ENCODE measurements around the gene FTO.

The FTO gene

DNA sequence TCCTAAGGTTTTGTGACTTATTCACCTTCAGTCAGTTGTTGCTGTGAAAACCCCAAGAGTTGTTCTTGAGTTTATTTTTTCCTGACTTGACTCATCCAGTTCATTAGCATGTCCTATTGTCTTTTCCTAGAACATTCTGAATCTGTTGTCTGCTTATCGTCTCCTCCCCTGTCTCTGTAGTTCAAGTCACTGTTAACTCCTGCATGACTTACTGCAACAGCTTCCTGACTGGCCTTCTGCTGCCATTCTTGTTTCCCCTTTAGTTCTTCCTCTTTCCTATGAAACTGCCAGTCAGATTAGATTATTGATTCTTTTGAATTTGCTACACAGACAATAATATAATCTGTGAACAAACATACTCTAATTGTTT, 161.5 kb downstream of the FTO start:
- Histone ChIP-seq H3K27ac (replicated peaks; ENCODE audit: low read length) (no peak overlapping the region), H3K9me3 (replicated peaks in 1 of 2; ENCODE audit: control insufficient read depth in 2 of 2, insufficient read depth in 1 of 2, low read depth in 1 of 2, low read length in 2 of 2) (peaks cover 2 to 13% of the 10 kb centered on the region in 2 donors), H3K36me3 (replicated peaks in 1 of 2; ENCODE audit: control insufficient read depth in 2 of 2, insufficient read depth in 2 of 2, low read length in 2 of 2) (no peaks in the 10 kb centered on the region), H3K23ac (ENCODE audit: low read depth, low read length, poor library complexity) (no peak overlapping the region), H3K4ac (ENCODE audit: low read length) (no peak overlapping the region), H3K9ac (ENCODE audit: low read depth, low read length, poor library complexity) (no peak overlapping the region), H3K27me3 (ENCODE audit: control insufficient read depth in 3 of 3, insufficient read depth in 3 of 3, low read depth in 1 of 3, low read length in 3 of 3) (no peaks in the 10 kb centered on the region), H3K79me1 (ENCODE audit: low read depth, low read length) (no peaks in the 10 kb centered on the region), H4K91ac (ENCODE audit: low read depth, low read length, poor library complexity) (no peak overlapping the region), H2AK5ac (ENCODE audit: low read depth, low read length) (no peak overlapping the region), H3K18ac (ENCODE audit: low read length) (no peak overlapping the region), H2BK5ac (ENCODE audit: low read length) (no peak overlapping the region), H3K4me3 (ENCODE audit: low read length in 2 of 2) (no peak overlapping the region), H2BK12ac (ENCODE audit: low read length) (no peak overlapping the region), H2BK15ac (ENCODE audit: low read length) (no peak overlapping the region), H2AFZ (ENCODE audit: low read length) (no peak overlapping the region), H4K8ac (ENCODE audit: low read depth, low read length) (no peak overlapping the region), H2BK120ac (ENCODE audit: low read depth, low read length) (no peak overlapping the region), H3K4me1 (ENCODE audit: control insufficient read depth in 2 of 2, insufficient read depth in 1 of 2, low read depth in 1 of 2, low read length in 2 of 2) (peaks cover 5% of the 10 kb centered on the region in 2 donors), H3K14ac (ENCODE audit: low read length) (no peak overlapping the region), H3K4me2 (ENCODE audit: insufficient read depth, low read length, poor library complexity, severe bottlenecking) (no peak overlapping the region)
- DNase-seq (ENCODE audit: low spot score) = no peak
- WGBS, 2 donors (ENCODE audit: extremely low coverage in 2 of 2, insufficient read length in 2 of 2, insufficient replicate concordance in 1 of 2) = no CpG with 5 or more reads among the region's 1 CpG

DNA sequence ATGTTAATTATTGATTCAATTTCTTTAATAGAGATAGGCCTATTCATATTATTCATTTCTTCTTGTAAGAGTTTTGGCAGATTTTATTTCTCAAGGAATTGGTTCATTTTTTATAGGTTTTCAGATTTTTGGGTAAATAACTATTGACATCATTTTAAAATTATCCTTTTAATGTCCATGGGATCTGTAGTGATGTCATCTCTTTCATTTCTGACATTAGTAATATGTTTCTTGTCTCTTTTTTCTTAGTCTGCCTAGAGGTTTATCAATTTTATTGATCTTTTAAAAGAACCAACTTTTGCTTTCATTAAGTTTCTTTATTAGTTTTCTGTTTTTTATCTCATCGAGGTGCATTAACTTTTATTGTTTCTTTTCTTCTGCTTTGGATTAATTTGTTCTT, 162.6 kb downstream of the FTO start:
- Histone ChIP-seq H3K79me1 (ENCODE audit: low read depth, low read length) (no peaks in the 10 kb centered on the region), H2BK15ac (ENCODE audit: low read length) (no peak overlapping the region), H4K8ac (ENCODE audit: low read depth, low read length) (no peak overlapping the region), H3K4me2 (ENCODE audit: insufficient read depth, low read length, poor library complexity, severe bottlenecking) (no peak overlapping the region), H3K4me1 (ENCODE audit: control insufficient read depth in 2 of 2, insufficient read depth in 1 of 2, low read depth in 1 of 2, low read length in 2 of 2) (peaks cover 5% of the 10 kb centered on the region in 2 donors), H2AFZ (ENCODE audit: low read length) (no peak overlapping the region), H3K27me3 (ENCODE audit: control insufficient read depth in 3 of 3, insufficient read depth in 3 of 3, low read depth in 1 of 3, low read length in 3 of 3) (no peaks in the 10 kb centered on the region), H3K14ac (ENCODE audit: low read length) (no peak overlapping the region), H2BK120ac (ENCODE audit: low read depth, low read length) (no peak overlapping the region), H3K36me3 (replicated peaks in 1 of 2; ENCODE audit: control insufficient read depth in 2 of 2, insufficient read depth in 2 of 2, low read length in 2 of 2) (no peaks in the 10 kb centered on the region), H3K27ac (replicated peaks; ENCODE audit: low read length) (no peak overlapping the region), H2BK5ac (ENCODE audit: low read length) (no peak overlapping the region), H3K4ac (ENCODE audit: low read length) (no peak overlapping the region), H3K23ac (ENCODE audit: low read depth, low read length, poor library complexity) (no peak overlapping the region), H3K18ac (ENCODE audit: low read length) (no peak overlapping the region), H2AK5ac (ENCODE audit: low read depth, low read length) (no peak overlapping the region), H3K9ac (ENCODE audit: low read depth, low read length, poor library complexity) (no peak overlapping the region), H3K4me3 (ENCODE audit: low read length in 2 of 2) (no peak overlapping the region), H2BK12ac (ENCODE audit: low read length) (no peak overlapping the region), H4K91ac (ENCODE audit: low read depth, low read length, poor library complexity) (no peak overlapping the region), H3K9me3 (replicated peaks in 1 of 2; ENCODE audit: control insufficient read depth in 2 of 2, insufficient read depth in 1 of 2, low read depth in 1 of 2, low read length in 2 of 2) (peaks cover 2 to 24% of the 10 kb centered on the region in 2 donors)
- no CpG with 5 or more reads among the region's 1 CpG for WGBS, 2 donors (ENCODE audit: extremely low coverage in 2 of 2, insufficient read length in 2 of 2, insufficient replicate concordance in 1 of 2)
- no peak for DNase-seq (ENCODE audit: low spot score)

DNA sequence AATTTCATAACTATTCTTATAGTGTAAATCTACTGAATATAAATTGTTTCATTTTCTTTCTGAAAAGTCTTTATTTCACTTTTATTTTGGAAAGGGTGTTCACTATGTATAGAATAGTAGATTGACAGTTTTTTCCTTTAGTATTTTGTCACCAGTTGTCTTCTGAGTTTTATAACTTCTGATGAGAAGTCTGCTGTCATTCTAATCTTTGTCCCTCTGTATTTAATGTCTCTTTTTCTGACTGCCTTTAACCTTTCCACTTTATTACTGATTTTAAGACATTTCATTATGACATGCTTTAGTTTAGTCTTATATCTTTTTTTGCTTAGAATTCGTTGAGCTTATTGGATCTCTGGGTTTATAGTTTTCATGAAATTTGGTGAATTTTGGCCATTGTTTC, 166.9 kb downstream of the FTO start:
- Histone ChIP-seq H2AK5ac (ENCODE audit: low read depth, low read length) (no peak overlapping the region), H3K27ac (replicated peaks; ENCODE audit: low read length) (no peak overlapping the region), H3K14ac (ENCODE audit: low read length) (no peak overlapping the region), H2BK15ac (ENCODE audit: low read length) (no peak overlapping the region), H3K4me3 (ENCODE audit: low read length in 2 of 2) (no peak overlapping the region), H2BK120ac (ENCODE audit: low read depth, low read length) (no peak overlapping the region), H2BK5ac (ENCODE audit: low read length) (no peak overlapping the region), H4K8ac (ENCODE audit: low read depth, low read length) (no peak overlapping the region), H3K23ac (ENCODE audit: low read depth, low read length, poor library complexity) (no peak overlapping the region), H3K36me3 (replicated peaks in 1 of 2; ENCODE audit: control insufficient read depth in 2 of 2, insufficient read depth in 2 of 2, low read length in 2 of 2) (peaks cover 0 to 3% of the 10 kb centered on the region in 2 donors), H4K91ac (ENCODE audit: low read depth, low read length, poor library complexity) (no peak overlapping the region), H3K4me2 (ENCODE audit: insufficient read depth, low read length, poor library complexity, severe bottlenecking) (no peak overlapping the region), H3K27me3 (ENCODE audit: control insufficient read depth in 3 of 3, insufficient read depth in 3 of 3, low read depth in 1 of 3, low read length in 3 of 3) (no peaks in the 10 kb centered on the region), H3K9me3 (replicated peaks in 1 of 2; ENCODE audit: control insufficient read depth in 2 of 2, insufficient read depth in 1 of 2, low read depth in 1 of 2, low read length in 2 of 2) (peaks cover 2 to 25% of the 10 kb centered on the region in 2 donors), H2AFZ (ENCODE audit: low read length) (no peak overlapping the region), H3K4ac (ENCODE audit: low read length) (no peak overlapping the region), H2BK12ac (ENCODE audit: low read length) (no peak overlapping the region), H3K79me1 (ENCODE audit: low read depth, low read length) (no peaks in the 10 kb centered on the region), H3K4me1 (ENCODE audit: control insufficient read depth in 2 of 2, insufficient read depth in 1 of 2, low read depth in 1 of 2, low read length in 2 of 2) (peaks cover 0 to 8% of the 10 kb centered on the region in 2 donors), H3K9ac (ENCODE audit: low read depth, low read length, poor library complexity) (no peak overlapping the region), H3K18ac (ENCODE audit: low read length) (no peak overlapping the region)
- WGBS, 2 donors (ENCODE audit: extremely low coverage in 2 of 2, insufficient read length in 2 of 2, insufficient replicate concordance in 1 of 2) = no CpG with 5 or more reads among the region's 1 CpG
- DNase-seq (ENCODE audit: low spot score) = no peak

DNA sequence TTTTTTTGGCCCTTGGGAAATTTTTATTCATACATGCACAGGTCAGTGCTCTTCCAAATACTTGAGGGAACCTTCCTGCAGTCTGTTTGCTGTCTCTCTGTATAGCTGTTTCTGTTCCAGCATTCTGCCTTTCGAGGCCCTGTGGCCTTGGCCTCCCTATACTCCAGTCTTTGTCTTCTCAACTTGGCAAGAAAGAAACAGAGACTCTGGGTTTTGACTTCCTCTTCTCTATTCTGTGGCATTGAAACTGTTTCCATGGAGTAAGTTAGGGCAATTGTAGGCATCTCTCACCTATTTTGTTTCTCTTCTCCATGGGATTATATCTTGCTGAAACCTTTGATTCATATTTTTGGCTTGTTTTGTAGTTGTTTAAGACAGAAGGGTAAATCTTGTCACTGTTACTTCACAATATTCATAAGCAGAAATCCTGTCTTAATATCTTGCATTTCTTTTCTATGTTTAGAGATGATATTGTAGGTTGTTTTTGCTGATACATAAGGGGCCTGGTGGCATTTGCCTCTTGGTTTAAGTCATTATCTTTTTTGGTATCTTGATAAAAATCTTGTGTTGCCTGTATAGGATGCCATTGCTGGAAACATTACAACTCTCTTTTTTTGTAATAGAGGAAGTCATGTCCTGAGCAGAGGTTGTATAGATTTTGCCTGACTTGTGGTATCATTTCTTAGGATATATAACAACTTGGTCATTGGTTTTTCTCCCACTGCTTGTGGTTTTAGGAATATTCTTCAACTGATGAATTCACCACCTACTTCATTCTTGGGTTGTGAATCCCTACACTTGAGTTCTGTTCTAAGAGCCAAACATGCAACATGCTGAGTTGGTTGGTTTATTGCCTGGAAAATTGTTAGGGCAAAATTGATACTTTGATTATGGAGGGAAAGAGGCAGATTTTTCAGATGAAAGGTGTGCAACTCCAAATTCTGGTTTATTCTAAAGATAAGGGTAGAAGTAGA, 168.6 kb downstream of the FTO start:
- Histone ChIP-seq H3K79me1 (ENCODE audit: low read depth, low read length) (no peaks in the 10 kb centered on the region), H3K23ac (ENCODE audit: low read depth, low read length, poor library complexity) (no peak overlapping the region), H3K36me3 (replicated peaks in 1 of 2; ENCODE audit: control insufficient read depth in 2 of 2, insufficient read depth in 2 of 2, low read length in 2 of 2) (peaks cover 2 to 3% of the 10 kb centered on the region in 2 donors), H4K8ac (ENCODE audit: low read depth, low read length) (no peak overlapping the region), H2BK120ac (ENCODE audit: low read depth, low read length) (no peak overlapping the region), H3K4me1 (ENCODE audit: control insufficient read depth in 2 of 2, insufficient read depth in 1 of 2, low read depth in 1 of 2, low read length in 2 of 2) (peaks cover 0 to 8% of the 10 kb centered on the region in 2 donors), H3K27ac (replicated peaks; ENCODE audit: low read length) (no peak overlapping the region), H3K18ac (ENCODE audit: low read length) (no peak overlapping the region), H4K91ac (ENCODE audit: low read depth, low read length, poor library complexity) (no peak overlapping the region), H2BK12ac (ENCODE audit: low read length) (no peak overlapping the region), H3K9ac (ENCODE audit: low read depth, low read length, poor library complexity) (no peak overlapping the region), H2BK15ac (ENCODE audit: low read length) (no peak overlapping the region), H2AK5ac (ENCODE audit: low read depth, low read length) (no peak overlapping the region), H3K9me3 (replicated peaks in 1 of 2; ENCODE audit: control insufficient read depth in 2 of 2, insufficient read depth in 1 of 2, low read depth in 1 of 2, low read length in 2 of 2) (peaks cover under 1 to 22% of the 10 kb centered on the region in 2 donors), H2AFZ (ENCODE audit: low read length) (no peak overlapping the region), H3K27me3 (ENCODE audit: control insufficient read depth in 3 of 3, insufficient read depth in 3 of 3, low read depth in 1 of 3, low read length in 3 of 3) (no peaks in the 10 kb centered on the region), H2BK5ac (ENCODE audit: low read length) (no peak overlapping the region), H3K4me3 (ENCODE audit: low read length in 2 of 2) (no peak overlapping the region), H3K4ac (ENCODE audit: low read length) (no peak overlapping the region), H3K14ac (ENCODE audit: low read length) (no peak overlapping the region), H3K4me2 (ENCODE audit: insufficient read depth, low read length, poor library complexity, severe bottlenecking) (no peak overlapping the region)
- no CpG with 5 or more reads among the region's 1 CpG for WGBS, 2 donors (ENCODE audit: extremely low coverage in 2 of 2, insufficient read length in 2 of 2, insufficient replicate concordance in 1 of 2)
- no peak for DNase-seq (ENCODE audit: low spot score)

Data from neuronal stem cell (in vitro differentiated cells).